Measurements from ENCODE around the gene HSD3B2. TPM values are rescaled to one million over a fixed set of nuclear protein-coding genes. Genes with fewer than 3 reads are reported as not detected.

Gene HSD3B2
- total and polyA plus RNA-seq, 2 of the 8 experiments (the other 6 are each of a cell fraction or from before 2014, with no cell fraction given) = not detected

DNA sequence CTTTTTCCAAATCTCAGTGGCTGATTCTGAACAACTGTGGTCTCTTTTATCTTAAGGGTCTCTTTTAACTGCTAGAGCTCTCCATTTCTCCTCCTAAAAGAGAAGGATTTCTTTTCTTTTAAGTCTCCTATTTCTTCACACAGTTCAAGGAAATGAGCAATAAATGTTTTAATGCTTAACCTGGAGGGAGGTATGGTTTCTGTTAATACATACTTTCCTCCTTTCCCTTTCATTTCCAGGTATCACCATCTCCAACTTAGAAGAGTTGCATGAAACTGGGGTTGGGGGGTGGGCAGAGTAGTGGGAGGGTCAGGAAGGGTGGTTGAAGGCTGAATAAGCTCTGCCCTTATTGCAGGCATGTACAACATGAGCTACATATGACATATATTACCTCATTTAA, 31.4 kb downstream of the HSD3B2 start:
- peaks cover 2% of the 10 kb centered on the region; the same call in 1 of the 2 replicates for H3K23me2 ChIP-seq (ENCODE audit: low read depth, low read length)
- no peak overlapping the region for H3K56ac ChIP-seq (replicated peaks; ENCODE audit: insufficient read length, low read depth, low read length)
- POLR2A ChIA-PET (ENCODE audit: partially characterized antibody) = no interaction called here
- DNase-seq (ENCODE audit: low read depth in 1 of 2, low spot score in 2 of 2) (no peak), FAIRE-seq (no peak)
- no peak overlapping the region for H4K8ac ChIP-seq (ENCODE audit: extremely low read depth, insufficient read depth, low read length)
- H4K91ac ChIP-seq (replicated peaks; ENCODE audit: insufficient read length, low read length) = no peak overlapping the region
- no peaks in the 10 kb centered on the region for H3K79me2 ChIP-seq (ENCODE audit: control insufficient read depth in 1 of 2, insufficient read depth in 2 of 2, low read length in 2 of 2)
- H2BK12ac ChIP-seq (ENCODE audit: low read depth, low read length) = no peak overlapping the region
- no peaks in the 10 kb centered on the region for H3K9me3 ChIP-seq (ENCODE audit: insufficient read depth in 2 of 2, low read depth in 1 of 2, low read length in 1 of 2)
- H2BK15ac ChIP-seq (ENCODE audit: low read length) = no peak overlapping the region
- H3K27me3 ChIP-seq (replicated peaks in 1 of 4; ENCODE audit: control insufficient read depth in 3 of 4, extremely low read depth in 1 of 4, insufficient read depth in 3 of 4, low read length in 3 of 4) = no peaks in the 10 kb centered on the region
- CTCF ChIA-PET (ENCODE audit: partially characterized antibody) = interaction anchor here (0.6 to 7.0 kb wide), 10 partner anchors 15 to 99 kb away, joined by 3 to 31 read pairs (median 4); no protein-coding TSS in a partner anchor
- no peak overlapping the region for H3K27ac ChIP-seq (ENCODE audit: low read depth, low read length)
- no peaks in the 10 kb centered on the region for H3K79me1 ChIP-seq (ENCODE audit: low read depth, low read length)
- no peaks in the 10 kb centered on the region for H4K20me1 ChIP-seq (replicated peaks in 1 of 2; ENCODE audit: control insufficient read depth in 1 of 2, insufficient read depth in 2 of 2, low read length in 2 of 2)
- no peak overlapping the region for H3K4ac ChIP-seq (replicated peaks; ENCODE audit: insufficient read length, low read depth, low read length)
- H3K9ac ChIP-seq (replicated peaks in 1 of 4; ENCODE audit: extremely low read depth in 1 of 4, low read depth in 3 of 4, low read length in 3 of 4) = no peak overlapping the region
- no peak overlapping the region for H2BK5ac ChIP-seq (ENCODE audit: low read depth, low read length)
- H3K4me1 ChIP-seq (replicated peaks in 1 of 4; ENCODE audit: control insufficient read depth in 3 of 4, insufficient read depth in 4 of 4, low read length in 3 of 4) = peaks cover 0 to 2% (median 0%) of the 10 kb centered on the region in 4 experiments; a peak in 2 of 7 replicates
- no peak overlapping the region for H2BK120ac ChIP-seq (replicated peaks; ENCODE audit: low read depth, low read length)
- H2AFZ ChIP-seq (ENCODE audit: low read length) = no peak overlapping the region
- no peak overlapping the region for H2BK20ac ChIP-seq (ENCODE audit: low read length)
- no peak overlapping the region for H2AK5ac ChIP-seq (ENCODE audit: low read depth, low read length)
- TF ChIP-seq SP2 (IDR thresholded peaks at IDR 0.05; ENCODE audit: low read length) (no peak), TCF12 (IDR thresholded peaks at IDR 0.05; ENCODE audit: low read depth, low read length) (no peak), CREB1 (IDR thresholded peaks at IDR 0.05) (no peak), FOSL1 (IDR thresholded peaks at IDR 0.05; ENCODE audit: insufficient read depth, low read depth, low read length) (no peak), BACH1 (IDR thresholded peaks at IDR 0.05; ENCODE audit: low read length) (no peak), CHD2 (IDR thresholded peaks at IDR 0.05; ENCODE audit: low read length) (no peak), KDM1A (IDR thresholded peaks at IDR 0.05; ENCODE audit: borderline replicate concordance, low read length) (no peak), NRF1 (IDR thresholded peaks at IDR 0.05; ENCODE audit: low read depth, low read length) (no peak), GABPA (IDR thresholded peaks at IDR 0.05; ENCODE audit: borderline replicate concordance, insufficient read depth, low read length) (no peak), TEAD4 (IDR thresholded peaks at IDR 0.05; ENCODE audit: low read depth, low read length) (no peak), KDM4A (IDR thresholded peaks at IDR 0.05; ENCODE audit: low read depth, low read length, severe bottlenecking) (no peak), ASH2L (IDR thresholded peaks at IDR 0.05; ENCODE audit: low read length) (no peak), SUZ12 (IDR thresholded peaks at IDR 0.05; ENCODE audit: low read length) (no peak), GTF2F1 (IDR thresholded peaks at IDR 0.05; ENCODE audit: borderline replicate concordance, low read depth, low read length) (no peak), CBX5 (IDR thresholded peaks at IDR 0.05; ENCODE audit: low read depth, low read length) (no peak), CTBP2 (IDR thresholded peaks at IDR 0.05; ENCODE audit: borderline replicate concordance, insufficient read depth, insufficient read length, low read length) (no peak)
- H3K4me3 ChIP-seq (ENCODE audit: extremely low read depth in 1 of 4, insufficient read depth in 2 of 4, low read depth in 3 of 4, low read length in 4 of 4) = no peak overlapping the region
- H4K5ac ChIP-seq (ENCODE audit: insufficient read length, low read depth, low read length) = no peak overlapping the region
- H3K14ac ChIP-seq (ENCODE audit: insufficient read length) = no peak overlapping the region
- no peak overlapping the region for H3K18ac ChIP-seq (ENCODE audit: extremely low read depth, low read length)
- H3K23ac ChIP-seq (ENCODE audit: insufficient read length) = no peak overlapping the region
- H3K4me2 ChIP-seq (ENCODE audit: insufficient read depth in 1 of 2, low read depth in 2 of 2, low read length in 2 of 2) = no peak overlapping the region
- no peaks in the 10 kb centered on the region for H3K36me3 ChIP-seq (ENCODE audit: control insufficient read depth in 2 of 4, insufficient read depth in 4 of 4, low read length in 3 of 4)

All from H1 (cell line).